ENCODE data around the gene DNAJB4. TPM values are rescaled to one million over a fixed set of nuclear protein-coding genes. Genes with fewer than 3 reads are reported as not detected.

DNAJB4 gene
- total RNA-seq, 1 experiment from 2014 or later = 45.5 TPM

DNA sequence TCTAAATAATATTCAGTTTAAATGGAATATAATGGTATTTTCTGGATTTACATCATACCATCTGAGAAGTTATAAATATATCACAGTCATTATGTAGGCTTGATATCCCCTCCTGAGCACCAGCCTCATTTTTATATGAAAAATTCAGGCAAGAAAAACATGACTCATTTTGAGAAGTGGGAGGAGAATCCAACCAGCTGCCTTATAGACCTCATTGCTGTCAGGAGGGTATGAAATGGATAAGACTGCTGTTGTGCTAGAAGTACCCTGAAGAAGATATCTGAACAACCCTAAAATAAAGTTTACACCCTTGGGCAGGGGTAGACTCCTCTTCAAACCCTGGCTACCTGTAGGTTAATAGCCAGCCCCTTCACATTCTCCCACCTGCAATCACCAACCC, 49.8 kb downstream of the DNAJB4 start:
- H3K9me3 ChIP-seq (ENCODE audit: insufficient read depth, low read depth) = no peaks in the 10 kb centered on the region
- H3K27ac ChIP-seq = no peak overlapping the region
- POLR2A ChIA-PET (ENCODE audit: unreplicated experiment) = no interaction called here
- no peaks in the 10 kb centered on the region for H3K36me3 ChIP-seq (ENCODE audit: low read depth)
- TF ChIP-seq, protein P1, sequence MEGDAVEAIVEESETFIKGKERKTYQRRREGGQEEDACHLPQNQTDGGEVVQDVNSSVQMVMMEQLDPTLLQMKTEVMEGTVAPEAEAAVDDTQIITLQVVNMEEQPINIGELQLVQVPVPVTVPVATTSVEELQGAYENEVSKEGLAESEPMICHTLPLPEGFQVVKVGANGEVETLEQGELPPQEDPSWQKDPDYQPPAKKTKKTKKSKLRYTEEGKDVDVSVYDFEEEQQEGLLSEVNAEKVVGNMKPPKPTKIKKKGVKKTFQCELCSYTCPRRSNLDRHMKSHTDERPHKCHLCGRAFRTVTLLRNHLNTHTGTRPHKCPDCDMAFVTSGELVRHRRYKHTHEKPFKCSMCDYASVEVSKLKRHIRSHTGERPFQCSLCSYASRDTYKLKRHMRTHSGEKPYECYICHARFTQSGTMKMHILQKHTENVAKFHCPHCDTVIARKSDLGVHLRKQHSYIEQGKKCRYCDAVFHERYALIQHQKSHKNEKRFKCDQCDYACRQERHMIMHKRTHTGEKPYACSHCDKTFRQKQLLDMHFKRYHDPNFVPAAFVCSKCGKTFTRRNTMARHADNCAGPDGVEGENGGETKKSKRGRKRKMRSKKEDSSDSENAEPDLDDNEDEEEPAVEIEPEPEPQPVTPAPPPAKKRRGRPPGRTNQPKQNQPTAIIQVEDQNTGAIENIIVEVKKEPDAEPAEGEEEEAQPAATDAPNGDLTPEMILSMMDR (conservative IDR thresholded peaks at IDR 0.05) = no peak
- TF ChIP-seq EZH2 (IDR thresholded peaks at IDR 0.05; ENCODE audit: low read depth) = no peak
- no peaks in the 10 kb centered on the region for H3K27me3 ChIP-seq (ENCODE audit: insufficient read depth, low read depth)
- no peaks in the 10 kb centered on the region for H4K20me1 ChIP-seq (ENCODE audit: insufficient read depth)
- H3K4me2 ChIP-seq = no peak overlapping the region
- no peak overlapping the region for H3K4me3 ChIP-seq
- no TSS peak for BruUV-seq (replicated peaks)
- no peak for DNase-seq
- no peaks in the 10 kb centered on the region for H3K79me2 ChIP-seq (ENCODE audit: low read depth)
- H3F3A ChIP-seq (ENCODE audit: insufficient read depth, low read depth) = no peaks in the 10 kb centered on the region
- intact Hi-C loops (cut with micrococcal nuclease; ENCODE audit: unreplicated experiment) = no loop called here
- H2AFZ ChIP-seq = no peak overlapping the region
- CTCF ChIA-PET = no interaction called here
- no peaks in the 10 kb centered on the region for H3K4me1 ChIP-seq (replicated peaks; ENCODE audit: insufficient read depth)
- no peaks in the 10 kb centered on the region for H3K9me2 ChIP-seq (ENCODE audit: insufficient read depth)

DNA sequence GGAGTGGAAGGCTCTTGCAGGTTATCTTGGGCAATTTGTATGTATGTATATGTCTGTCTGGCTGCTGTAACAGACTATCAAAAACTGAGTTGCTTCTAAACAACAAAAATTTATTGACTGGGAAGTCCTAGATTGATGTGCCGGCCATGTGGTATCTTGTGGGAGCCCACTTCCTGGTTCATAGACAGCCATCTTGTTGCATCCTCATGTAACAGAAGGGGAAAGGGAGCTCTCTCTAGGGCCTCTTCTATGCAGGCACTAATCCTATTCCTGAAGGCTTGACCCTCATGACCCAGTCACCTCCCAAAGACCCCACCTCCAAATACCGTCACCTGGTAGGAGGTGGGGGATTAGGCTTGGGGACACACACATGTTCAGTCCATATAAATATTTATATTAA, 50.2 kb downstream of the DNAJB4 start:
- H4K20me1 ChIP-seq (ENCODE audit: insufficient read depth) = no peaks in the 10 kb centered on the region
- ChIA-PET CTCF (no interaction called here), POLR2A (ENCODE audit: unreplicated experiment) (no interaction called here)
- H3K4me1 ChIP-seq (replicated peaks; ENCODE audit: insufficient read depth) = no peaks in the 10 kb centered on the region
- no peaks in the 10 kb centered on the region for H3K9me3 ChIP-seq (ENCODE audit: insufficient read depth, low read depth)
- no peaks in the 10 kb centered on the region for H3K27me3 ChIP-seq (ENCODE audit: insufficient read depth, low read depth)
- H3K4me2 ChIP-seq = no peak overlapping the region
- BruUV-seq (replicated peaks) = no TSS peak
- H2AFZ ChIP-seq = no peak overlapping the region
- no peaks in the 10 kb centered on the region for H3K36me3 ChIP-seq (ENCODE audit: low read depth)
- H3K9me2 ChIP-seq (ENCODE audit: insufficient read depth) = no peaks in the 10 kb centered on the region
- intact Hi-C loops (cut with micrococcal nuclease; ENCODE audit: unreplicated experiment) = no loop called here
- no peak for DNase-seq
- no peaks in the 10 kb centered on the region for H3K79me2 ChIP-seq (ENCODE audit: low read depth)
- H3F3A ChIP-seq (ENCODE audit: insufficient read depth, low read depth) = no peaks in the 10 kb centered on the region
- no peak overlapping the region for H3K27ac ChIP-seq
- TF ChIP-seq, protein P1 (conservative IDR thresholded peaks at IDR 0.05) = no peak
- no peak for TF ChIP-seq EZH2 (IDR thresholded peaks at IDR 0.05; ENCODE audit: low read depth)
- H3K4me3 ChIP-seq = no peak overlapping the region

DNA sequence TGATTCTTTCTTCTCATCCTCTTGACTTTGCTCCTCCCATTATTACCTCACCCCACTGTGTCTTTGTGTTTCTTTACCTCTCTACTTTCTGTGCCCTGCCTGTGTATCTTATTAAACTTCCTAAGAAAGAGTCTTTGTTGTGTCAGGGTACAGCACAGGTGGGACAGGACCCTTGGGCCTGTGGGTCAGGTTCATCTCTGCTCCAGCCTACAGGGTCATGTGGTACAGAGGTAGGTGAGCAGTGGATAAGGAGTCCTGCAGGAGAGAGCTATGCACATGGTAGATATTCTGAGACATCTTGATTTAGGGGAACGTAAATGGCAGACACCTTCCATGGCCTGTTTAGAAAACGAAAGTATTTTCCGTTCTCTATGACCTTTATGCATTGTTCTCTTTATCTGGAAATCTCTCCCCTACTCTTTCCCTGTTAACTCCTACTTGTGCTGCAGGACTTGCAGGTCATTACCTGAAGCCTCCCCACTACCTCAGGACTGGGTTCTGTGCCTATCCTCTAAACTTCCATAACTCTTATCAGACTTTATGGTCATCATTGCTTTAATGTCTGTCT, 50.9 kb downstream of the DNAJB4 start:
- Histone ChIP-seq H3K27ac (no peak overlapping the region), H3K4me3 (no peak overlapping the region), H3K9me2 (ENCODE audit: insufficient read depth) (no peaks in the 10 kb centered on the region), H4K20me1 (ENCODE audit: insufficient read depth) (no peaks in the 10 kb centered on the region), H2AFZ (peak overlapping the region; percentile 42), H3F3A (ENCODE audit: insufficient read depth, low read depth) (no peaks in the 10 kb centered on the region), H3K4me1 (replicated peaks; ENCODE audit: insufficient read depth) (no peaks in the 10 kb centered on the region), H3K27me3 (ENCODE audit: insufficient read depth, low read depth) (no peaks in the 10 kb centered on the region), H3K9me3 (ENCODE audit: insufficient read depth, low read depth) (no peaks in the 10 kb centered on the region), H3K36me3 (ENCODE audit: low read depth) (no peaks in the 10 kb centered on the region), H3K79me2 (ENCODE audit: low read depth) (no peaks in the 10 kb centered on the region), H3K4me2 (peak overlapping the region; percentile 18; the same call in 1 of the 2 replicates)
- no peak for TF ChIP-seq EZH2 (IDR thresholded peaks at IDR 0.05; ENCODE audit: low read depth)
- TF ChIP-seq, protein P1 (conservative IDR thresholded peaks at IDR 0.05) = no peak
- intact Hi-C loops (cut with micrococcal nuclease; ENCODE audit: unreplicated experiment) = no loop called here
- ChIA-PET CTCF (no interaction called here), POLR2A (ENCODE audit: unreplicated experiment) (no interaction called here)
- no TSS peak for BruUV-seq (replicated peaks)
- no peak for DNase-seq
